Anterior cingulate cortex (tissue), 58 donors: ENCODE results near the gene EZR.

ENCODE experiments used
- DNase-seq, 58 donors: peaks; one replicate each; lab custom pipeline; 2025; lab: John Stamatoyannopoulos, UW

EZR gene

GRCh38 chr6:158819977-158820622 is 932 bp upstream of the EZR start:
- DNase-seq, result no peak

DNA sequence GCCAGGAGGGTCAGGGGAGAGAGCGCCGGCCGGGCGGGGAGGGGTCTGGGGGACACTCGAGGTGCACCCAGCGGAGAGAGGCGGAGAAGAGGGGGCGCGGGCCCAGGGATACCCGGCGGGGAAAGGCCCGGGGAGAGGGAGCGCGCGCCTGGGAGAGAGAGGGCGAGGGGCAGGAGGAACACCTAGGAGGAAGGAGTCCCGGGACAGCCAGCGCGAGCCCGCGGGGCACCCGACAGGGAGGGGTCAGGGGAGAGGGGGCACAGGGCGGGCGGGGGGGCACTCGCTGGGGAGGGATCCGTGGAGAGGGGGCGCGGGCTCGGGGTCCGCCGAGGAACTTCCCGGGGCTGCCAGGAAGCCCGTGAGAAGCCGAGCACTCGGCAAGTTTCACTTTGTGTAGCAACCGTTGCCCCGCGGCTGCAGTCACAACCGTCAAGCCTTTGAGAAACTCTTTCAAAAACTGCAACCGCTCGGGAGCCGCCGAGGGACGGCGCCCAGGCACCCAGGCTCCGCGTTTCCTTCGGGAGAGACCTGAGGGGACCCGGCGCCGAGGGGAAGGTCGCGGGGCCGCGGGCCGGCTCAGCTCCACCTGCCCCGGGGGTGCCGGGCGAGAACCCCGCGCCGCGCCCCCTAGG is 471 bp downstream of the EZR start:
- DNase-seq, result peak in 17 of 58 donors; percentile 11 to 59 (median 38)

GRCh38 chr6:158817728-158818580 is 1.2 kb downstream of the EZR start:
- DNase-seq, result peak in 35 of 58 donors; percentile 11 to 60 (median 37)

DNA sequence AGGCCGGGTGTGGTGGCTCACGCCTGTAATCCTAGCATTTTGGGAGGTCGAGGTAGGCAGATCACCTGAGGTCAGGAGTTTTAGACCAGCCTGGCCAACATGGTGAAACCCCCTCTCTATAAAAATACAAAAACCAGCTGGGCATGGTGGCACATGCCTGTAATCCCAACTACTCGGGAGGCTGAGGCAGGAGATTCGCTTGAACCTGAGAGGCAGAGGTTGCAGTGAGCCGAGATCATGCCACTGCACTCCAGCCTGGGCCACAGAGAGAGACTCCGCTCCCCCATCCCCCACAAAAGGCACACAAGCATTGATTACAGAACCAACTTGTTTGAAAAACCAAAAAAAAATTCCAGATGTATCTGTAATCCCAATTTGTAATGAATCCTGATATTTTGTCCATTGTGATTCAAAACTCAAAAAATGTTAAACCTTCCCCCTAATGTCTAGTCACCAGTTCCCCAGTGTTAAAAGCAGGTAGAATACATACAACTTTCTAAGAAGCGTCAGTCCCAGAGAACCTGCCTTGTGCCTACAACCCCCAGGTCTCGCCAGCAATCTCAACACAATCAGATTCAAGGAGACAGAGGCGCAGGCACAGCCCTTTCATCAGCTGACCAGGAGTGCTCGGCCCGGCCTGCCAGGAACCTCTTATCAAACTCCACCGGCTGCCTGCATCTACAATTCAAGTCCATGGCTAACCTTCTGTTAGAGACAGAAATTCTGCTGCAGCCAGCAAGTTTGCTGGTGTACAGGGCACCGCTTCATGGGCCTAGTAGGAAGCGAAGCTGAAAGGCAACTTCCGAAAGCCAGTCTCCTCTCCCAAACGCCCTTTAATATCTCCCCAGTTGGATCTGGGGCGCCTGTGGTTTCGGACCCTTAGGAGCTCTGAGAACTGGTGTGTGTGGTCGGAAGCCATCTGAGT is 2.1 kb downstream of the EZR start:
- DNase-seq, result no peak

DNA sequence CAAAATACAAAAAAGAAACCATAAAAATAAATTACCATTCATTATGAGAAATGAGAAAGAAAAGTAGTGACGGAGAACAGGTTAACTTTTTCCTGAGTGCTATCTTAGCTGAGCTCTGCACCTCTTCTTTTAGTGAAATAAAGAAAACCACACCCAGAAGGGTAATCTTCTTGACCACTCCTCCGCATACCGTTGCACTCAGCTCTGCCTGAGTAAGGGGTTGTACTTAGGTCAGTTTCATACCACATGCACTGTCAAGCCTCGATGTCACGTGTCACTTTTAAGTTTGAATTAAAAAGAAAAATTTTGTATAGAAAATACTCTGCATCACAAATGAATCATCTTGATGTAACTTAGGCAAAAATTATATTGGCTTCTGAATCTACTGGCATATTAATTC is 2.8 kb downstream of the EZR start:
- DNase-seq, result no peak

DNA sequence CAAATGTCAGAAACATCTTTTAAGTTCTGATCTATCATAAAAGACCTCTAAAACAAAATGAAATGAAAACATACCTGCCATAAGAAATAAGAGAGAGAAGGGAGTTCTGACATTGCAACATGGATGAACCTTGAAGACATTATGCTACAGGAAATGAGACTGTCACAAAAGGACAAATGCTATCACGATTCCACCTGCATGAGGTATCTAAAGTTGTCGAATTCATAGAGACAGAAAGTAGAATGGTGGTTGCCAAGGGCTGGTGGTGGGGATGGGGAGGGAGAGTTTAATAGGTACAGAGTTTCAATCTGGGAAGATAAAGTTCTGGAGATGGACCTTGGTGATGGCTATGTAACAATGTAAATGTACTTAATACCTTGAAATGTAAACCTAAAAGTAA is 3.3 kb downstream of the EZR start:
- DNase-seq, result no peak

DNA sequence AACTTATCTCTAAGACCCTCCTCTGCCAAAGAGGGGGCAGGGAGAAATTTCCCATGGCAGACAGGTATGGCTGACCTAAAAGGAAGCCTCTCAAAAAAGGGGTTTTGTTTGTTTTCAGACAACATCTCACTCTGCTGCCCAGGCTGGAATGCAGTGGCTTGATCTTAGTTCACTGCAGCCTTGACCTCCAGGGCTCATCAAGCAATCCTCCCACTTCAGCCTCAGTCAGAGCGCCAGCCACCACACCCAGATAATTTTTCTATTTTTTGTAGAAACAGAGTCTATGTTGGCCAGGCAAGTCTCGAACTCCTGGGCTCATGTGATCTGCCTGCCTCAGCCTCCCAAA is 3.8 kb downstream of the EZR start:
- DNase-seq, result no peak

- no peak for DNase-seq
Observed at GRCh38 chr6:158813032-158813431, 6.1 kb downstream of the EZR start.

GRCh38 chr6:158812611-158813010 is 6.6 kb downstream of the EZR start:
- no peak for DNase-seq

GRCh38 chr6:158810155-158811095 is 8.7 kb downstream of the EZR start:
- DNase-seq, result no peak

- no peak for DNase-seq
Observed at GRCh38 chr6:158808941-158809678, 10.1 kb downstream of the EZR start.

- DNase-seq, result no peak
Observed at GRCh38 chr6:158808442-158808833, 10.7 kb downstream of the EZR start.

- DNase-seq, result no peak
Observed at GRCh38 chr6:158807515-158808441, 11.4 kb downstream of the EZR start.

DNA sequence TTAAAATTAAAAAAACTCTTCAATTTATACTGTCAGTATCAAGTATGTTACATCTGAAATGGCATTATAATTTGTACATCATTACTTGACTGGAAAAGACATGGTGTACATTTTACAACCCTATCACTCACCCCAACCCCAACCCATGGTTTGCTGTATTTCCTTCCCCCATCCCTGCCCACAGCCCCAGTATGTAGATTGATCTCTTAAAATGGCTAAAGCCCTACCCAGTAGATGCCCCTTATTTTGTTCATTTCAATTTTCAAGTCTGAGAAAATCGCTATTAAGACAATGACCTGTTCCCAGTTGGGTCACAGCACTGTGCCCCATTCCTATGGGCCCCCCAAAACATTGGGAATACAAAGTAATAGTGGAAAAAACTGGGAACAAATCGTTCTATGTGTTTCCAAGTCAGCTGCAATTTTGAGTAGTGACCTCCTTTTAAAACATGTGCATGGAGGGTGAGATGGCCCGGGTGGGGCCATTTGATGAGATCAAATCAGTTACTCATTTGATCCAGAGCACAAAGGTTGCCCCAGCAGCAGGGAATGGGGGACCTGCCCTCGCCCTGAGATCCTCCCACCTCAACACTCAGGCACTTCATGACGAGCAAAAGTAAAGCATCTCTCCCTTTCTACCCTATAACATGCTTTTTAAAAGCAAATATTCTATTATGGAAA is 13.3 kb downstream of the EZR start:
- no peak for DNase-seq

- DNase-seq, result no peak
Observed at GRCh38 chr6:158804207-158804606, 15.0 kb downstream of the EZR start.

DNA sequence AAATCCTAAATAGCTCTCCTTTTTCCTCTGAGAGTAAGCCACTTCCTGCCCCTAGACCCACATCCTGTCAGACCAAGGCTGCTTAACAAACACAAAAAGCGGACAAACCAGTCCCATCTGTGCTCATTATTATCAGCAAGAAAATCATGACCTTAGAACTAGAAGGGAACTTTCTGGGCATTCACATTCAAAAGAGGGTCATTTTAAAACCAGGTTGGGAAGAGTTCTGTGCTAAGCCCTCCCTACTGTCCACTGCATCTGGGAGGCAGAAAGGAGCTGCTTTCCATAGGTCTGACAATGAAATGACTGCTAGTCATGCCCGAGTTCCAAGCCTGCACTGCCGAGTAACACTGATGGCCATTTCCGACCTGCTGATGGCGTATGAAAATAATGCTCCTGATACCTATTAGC is 15.4 kb downstream of the EZR start:
- DNase-seq, result no peak
